Natural killer cell (primary cell): ENCODE results near the gene ALDH1A3. TPM values are rescaled to one million over a fixed set of nuclear protein-coding genes. Genes with fewer than 3 reads are reported as not detected.

Source experiments
- ATAC-seq, 3 donors: fragments of 150-1000 bp in 2 of 3; fragments of 200-7000 bp in 1 of 3; cut with Tn5 transposase; 1 replicate in 1 of 3; 2 replicates in 2 of 3; pipeline ENCODE4 v1.10.0; 2021; ENCODE audit warnings: mild to moderate bottlenecking in 2 of 3, moderate library complexity in 2 of 3
- DNase-seq, 2 donors: peaks; one replicate each; pipeline versions ENCODE4 v3.0.0 to v3.0.0-alpha.2; 2013 to 2021; ENCODE audit warnings: mixed read lengths in 1 of 2
- H3K27ac ChIP-seq: one replicate; pipeline ENCODE4 v1.5.1; 2013; ENCODE audit warnings: mild to moderate bottlenecking, low read length
- H3K27me3 ChIP-seq: one replicate; pipeline ENCODE4 v1.6.1; 2013; ENCODE audit warnings: low read length; ENCODE audit not compliant: control insufficient read depth, insufficient read depth
- H3K36me3 ChIP-seq: one replicate; pipeline ENCODE4 v1.6.1; 2013; ENCODE audit warnings: low read length; ENCODE audit not compliant: control insufficient read depth, insufficient read depth
- H3K4me1 ChIP-seq: one replicate; pipeline ENCODE4 v1.6.1; 2013; ENCODE audit warnings: low read length; ENCODE audit not compliant: control insufficient read depth, insufficient read depth
- H3K4me3 ChIP-seq: one replicate; pipeline ENCODE4 v1.5.1; 2013; ENCODE audit warnings: low read length
- H3K9me3 ChIP-seq: one replicate; pipeline ENCODE4 v1.6.1; 2013; ENCODE audit warnings: low read length; ENCODE audit not compliant: control insufficient read depth, insufficient read depth
- H3K27ac Mint-ChIP-seq, 2 donors: one replicate each; pipeline ENCODE4 v1.8.0; 2022; ENCODE audit warnings: mild to moderate bottlenecking in 2 of 2, mixed read lengths in 2 of 2, moderate library complexity in 1 of 2
- H3K27me3 Mint-ChIP-seq, 2 donors: one replicate each; pipeline ENCODE4 v1.8.0; 2022; ENCODE audit warnings: low read depth in 2 of 2, mixed read lengths in 2 of 2
- H3K36me3 Mint-ChIP-seq: one replicate; pipeline ENCODE4 v1.8.0; 2022; ENCODE audit warnings: mixed read lengths
- H3K4me1 Mint-ChIP-seq, 2 donors: one replicate each; pipeline ENCODE4 v1.8.0; 2022; ENCODE audit warnings: mixed read lengths in 2 of 2
- H3K4me3 Mint-ChIP-seq: one replicate; pipeline ENCODE4 v1.8.0; 2022; ENCODE audit warnings: mild to moderate bottlenecking, moderate library complexity, mixed read lengths
- H3K9me3 Mint-ChIP-seq, 2 donors: one replicate each; pipeline ENCODE4 v1.8.0; 2022; ENCODE audit warnings: mixed read lengths in 2 of 2
- CTCF ChIP-seq: fragments of 200-600 bp; IDR thresholded peaks from one replicate; pipeline ENCODE4 v1.8.0; 2022; ENCODE audit warnings: antibody characterized with exemption
- WGBS: methylation state at CpG from one replicate; pipeline ENCODE4 v1.1.7; 2013; ENCODE audit warnings: missing lambda C conversion rate; ENCODE audit not compliant: insufficient coverage; 5-methylcytosine and 5-hydroxymethylcytosine counted together
- intact Hi-C: fragments of 100-400 bp; cut with micrococcal nuclease; formaldehyde crosslinking; loops from one replicate; pipeline ENCODE4 v1.14.2; 2022
- total RNA-seq, 4 donors: library from RNA; stranded (reverse); fragments of 120-200 nt in 1 of 4; gene quantifications; one replicate each; pipeline versions ENCODE4 v1.2.3 to v1.2.4, GENCODE V29; 2013 to 2022

The ALDH1A3 gene
- total RNA-seq, 3 donors from 2014 or later (not counting 1 experiment from before 2014, with no cell fraction given): not detected

- peaks cover 22 to 34% of the 10 kb centered on the region in 2 donors for H3K27me3 Mint-ChIP-seq
- no peak for TF ChIP-seq CTCF
Measured at GRCh38 chr15:100893261-100893963, 13.8 kb downstream of the ALDH1A3 start.

GRCh38 chr15:100893964-100894295 is 14.3 kb downstream of the ALDH1A3 start:
- Histone ChIP-seq H3K27me3 (peaks cover 2% of the 10 kb centered on the region), H3K4me1 (no peaks in the 10 kb centered on the region), H3K9me3 (no peaks in the 10 kb centered on the region), H3K4me3 (no peak overlapping the region), H3K36me3 (no peaks in the 10 kb centered on the region), H3K27ac (no peak overlapping the region)
- Mint-ChIP-seq H3K4me1 (no peaks in the 10 kb centered on the region), H3K9me3 (no peaks in the 10 kb centered on the region), H3K4me3 (no peak overlapping the region), H3K36me3 (no peaks in the 10 kb centered on the region), H3K27ac (no peak overlapping the region), H3K27me3 (peaks cover 22 to 32% of the 10 kb centered on the region in 2 donors)
- TF ChIP-seq CTCF: no peak
- DNase-seq: no peak
- WGBS: 86% methylated on average over 9 of the region's 9 CpGs
- intact Hi-C loops: no loop called here
- no peak for ATAC-seq

More at GRCh38 chr15:100893261-100893963, 13.8 kb downstream of the ALDH1A3 start:
- Mint-ChIP-seq H3K4me3 (no peak overlapping the region), H3K27ac (no peak overlapping the region), H3K4me1 (no peaks in the 10 kb centered on the region), H3K36me3 (no peaks in the 10 kb centered on the region), H3K9me3 (no peaks in the 10 kb centered on the region)
- no peak for DNase-seq
- 83% methylated on average over 6 of the region's 6 CpGs for WGBS
- no peak for ATAC-seq
- H3K4me1 ChIP-seq: no peaks in the 10 kb centered on the region
- intact Hi-C loops: no loop called here
- no peaks in the 10 kb centered on the region for H3K9me3 ChIP-seq
- no peak overlapping the region for H3K4me3 ChIP-seq
- peaks cover 5% of the 10 kb centered on the region for H3K27me3 ChIP-seq
- no peak overlapping the region for H3K27ac ChIP-seq
- H3K36me3 ChIP-seq: no peaks in the 10 kb centered on the region

- no peaks in the 10 kb centered on the region for H3K9me3 ChIP-seq
- 86% methylated on average over 11 of the region's 13 CpGs for WGBS
- H3K4me1 ChIP-seq: no peaks in the 10 kb centered on the region
- peaks cover 2% of the 10 kb centered on the region for H3K27me3 ChIP-seq
- no peaks in the 10 kb centered on the region for H3K4me1 Mint-ChIP-seq
- H3K36me3 Mint-ChIP-seq: no peaks in the 10 kb centered on the region
- H3K9me3 Mint-ChIP-seq: no peaks in the 10 kb centered on the region
- peaks cover 14 to 20% of the 10 kb centered on the region in 2 donors for H3K27me3 Mint-ChIP-seq
- no peak overlapping the region for H3K27ac ChIP-seq
- no peak overlapping the region for H3K4me3 ChIP-seq
- DNase-seq: no peak
- ATAC-seq: no peak
- no peak overlapping the region for H3K27ac Mint-ChIP-seq
- no peak overlapping the region for H3K4me3 Mint-ChIP-seq
- H3K36me3 ChIP-seq: no peaks in the 10 kb centered on the region
- TF ChIP-seq CTCF: no peak
- intact Hi-C loops: no loop called here
Measured at GRCh38 chr15:100895721-100896120, 16.1 kb downstream of the ALDH1A3 start.
